HUDEP-2 (cell line): Measurements from ENCODE around the gene SELENOM.

ENCODE experiments used
- DNase-seq, 76 experiments: peaks; one replicate each; lab custom pipeline; 2025; ENCODE audit not compliant: unreplicated experiment in 76 of 76; lab: John Stamatoyannopoulos, UW

SELENOM gene

GRCh38 chr22:31107178-31107893 is at the start of gene SELENOM:
Gene SELENOM (minus strand): TSS chr22:31107568. CDS start chr22:31107505, 63 bp downstream.
- DNase-seq, result peak in 75 of 76 experiments; percentile 23 to 95 (median 88)

DNA sequence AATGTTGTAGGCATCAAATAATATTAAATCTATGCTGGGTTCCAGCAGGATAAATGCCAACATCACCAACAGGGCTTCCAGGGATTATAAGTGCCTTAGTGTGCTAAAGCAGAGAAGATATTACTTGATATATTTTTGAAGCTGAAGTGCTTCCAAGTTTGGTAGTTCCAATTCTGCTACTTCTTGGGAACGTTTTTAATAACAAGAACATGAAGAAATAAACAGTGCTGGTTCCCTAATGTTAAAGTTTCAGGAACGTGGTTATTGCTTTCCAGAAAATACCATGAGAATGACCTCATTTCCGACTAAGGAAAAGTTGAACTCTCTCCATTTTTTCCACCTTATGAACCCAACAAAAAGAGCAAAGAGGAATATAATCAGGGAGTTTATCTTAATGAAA is 48.1 kb upstream of the SELENOM start:
- no peak for DNase-seq

DNA sequence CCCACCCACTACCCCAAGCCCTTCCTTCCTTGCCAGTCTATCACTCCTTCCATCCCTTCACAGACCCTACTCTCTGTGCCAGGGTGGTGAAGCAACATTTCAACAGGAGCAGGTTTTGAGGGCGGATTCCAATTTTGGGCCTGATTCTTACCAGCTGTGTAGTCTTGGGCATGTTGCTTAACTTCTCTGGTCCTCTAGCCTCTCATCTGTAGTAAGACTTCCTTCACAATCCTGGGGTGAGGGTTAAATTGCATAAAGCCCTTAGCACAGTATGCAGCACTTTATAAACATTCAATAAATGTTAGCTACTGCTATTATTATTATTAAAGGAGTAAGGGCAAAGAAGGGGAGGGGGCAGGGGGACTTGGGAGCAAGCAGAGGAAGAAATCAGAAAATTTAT is 47.6 kb upstream of the SELENOM start:
- DNase-seq, result no peak

DNA sequence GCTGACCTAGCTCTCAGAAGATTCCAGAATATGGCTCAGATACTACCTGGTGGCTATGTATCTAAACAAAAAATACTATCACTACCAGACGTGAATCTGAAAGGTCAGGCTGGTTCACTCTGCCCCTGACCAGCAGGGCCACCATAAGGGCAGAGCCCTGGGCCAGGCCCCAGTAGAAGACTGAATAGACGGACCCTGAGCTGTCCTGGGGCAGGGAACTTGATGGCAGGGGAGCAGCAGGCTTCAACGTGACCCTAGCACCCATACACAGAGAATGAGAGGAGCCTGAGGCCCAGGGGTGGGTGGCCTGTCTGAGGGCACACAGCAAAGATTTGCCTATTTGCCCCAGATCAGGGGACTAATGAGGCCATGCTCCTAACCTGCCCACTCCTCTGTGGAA is 46.0 kb upstream of the SELENOM start:
- no peak for DNase-seq

DNA sequence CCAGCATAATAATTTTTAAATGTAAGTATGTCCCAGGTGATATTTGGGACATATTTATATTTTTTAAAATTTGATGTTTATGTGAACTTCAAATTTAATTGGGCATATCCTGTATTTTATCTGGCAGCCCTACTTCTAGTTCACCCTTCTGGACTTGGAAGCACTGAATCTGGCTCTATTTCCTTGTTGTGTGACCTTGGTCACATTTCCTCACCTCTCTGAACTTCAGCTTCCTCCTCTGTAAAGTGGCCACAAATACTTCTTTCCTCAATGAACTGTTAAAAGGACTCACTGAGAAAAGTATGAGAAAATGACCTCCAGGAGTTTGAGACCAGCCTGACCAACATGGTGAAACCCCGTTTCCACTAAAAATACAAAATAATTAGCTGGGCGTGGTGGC is 44.5 kb upstream of the SELENOM start:
- DNase-seq, result no peak

GRCh38 chr22:31150615-31151014 is 43.2 kb upstream of the SELENOM start:
- no peak for DNase-seq

- peak in 51 of 76 experiments; percentile 5 to 59 (median 31) for DNase-seq
Measured at GRCh38 chr22:31148953-31149627, 41.7 kb upstream of the SELENOM start.

DNA sequence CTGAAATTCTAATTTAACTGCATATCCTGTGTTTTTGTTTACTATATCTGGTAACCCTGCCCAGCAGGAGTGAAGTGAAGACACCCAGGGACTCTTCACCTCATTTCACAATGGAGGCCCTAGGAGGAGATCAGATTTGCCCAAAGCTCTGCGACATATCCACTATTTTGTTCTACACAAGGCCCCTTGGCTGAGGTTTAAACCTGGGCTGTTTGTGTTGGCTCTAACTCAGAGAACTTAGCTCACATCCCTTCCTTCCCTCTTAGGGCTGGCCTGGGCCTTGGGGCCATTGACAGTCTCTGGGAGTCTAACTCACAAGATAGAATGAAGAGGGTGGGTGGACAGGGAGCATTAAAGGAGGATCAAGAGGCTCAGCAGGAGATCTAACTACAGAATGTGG is 41.1 kb upstream of the SELENOM start:
- DNase-seq, result no peak

DNA sequence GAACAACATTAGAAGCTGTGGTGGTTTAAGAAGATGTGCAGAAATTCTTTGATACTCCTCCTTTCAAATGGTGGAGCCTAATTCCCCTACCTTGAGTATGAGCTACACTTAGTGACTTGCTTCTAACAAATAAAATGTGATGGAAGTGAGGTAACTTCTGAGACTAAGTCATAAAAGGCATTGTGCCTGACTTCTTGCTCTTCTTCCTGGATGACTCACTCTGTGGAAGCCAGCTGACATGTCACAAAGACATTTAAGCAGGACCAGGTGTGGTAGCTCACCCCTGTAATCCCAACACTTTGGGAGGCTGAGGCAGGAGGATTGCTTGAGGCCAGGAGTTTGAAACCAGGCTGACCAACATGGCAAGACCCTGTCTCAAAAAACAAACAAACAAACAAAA is 36.9 kb upstream of the SELENOM start:
- DNase-seq, result no peak

- no peak for DNase-seq
Measured at GRCh38 chr22:31143537-31143936, 36.2 kb upstream of the SELENOM start.

- DNase-seq, result no peak
Measured at GRCh38 chr22:31143038-31143437, 35.7 kb upstream of the SELENOM start.

GRCh38 chr22:31142285-31142684 is 34.9 kb upstream of the SELENOM start:
- no peak for DNase-seq

GRCh38 chr22:31141551-31141950 is 34.2 kb upstream of the SELENOM start:
- DNase-seq, result no peak

DNA sequence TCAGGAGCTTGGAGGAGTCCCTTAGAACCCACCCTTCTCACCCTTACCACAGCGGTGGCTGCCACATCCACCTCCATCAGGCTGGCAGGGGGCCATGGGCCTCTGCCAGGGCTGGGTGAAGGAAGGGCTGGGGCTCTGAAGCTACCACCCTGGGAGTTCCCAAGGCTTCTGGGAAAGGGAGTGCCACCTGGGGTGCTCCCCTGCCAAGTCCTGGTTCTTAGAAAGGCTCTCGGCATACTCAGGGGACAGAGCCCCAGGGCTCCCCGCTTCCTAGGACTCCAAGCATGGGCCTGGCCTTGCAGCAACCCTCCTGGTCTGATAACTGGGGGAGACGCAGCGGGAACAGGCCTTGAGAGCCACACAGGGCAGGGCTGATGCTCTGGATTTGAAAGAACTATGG is 33.4 kb upstream of the SELENOM start:
- peak in 11 of 76 experiments; percentile 3 to 32 (median 13) for DNase-seq

DNA sequence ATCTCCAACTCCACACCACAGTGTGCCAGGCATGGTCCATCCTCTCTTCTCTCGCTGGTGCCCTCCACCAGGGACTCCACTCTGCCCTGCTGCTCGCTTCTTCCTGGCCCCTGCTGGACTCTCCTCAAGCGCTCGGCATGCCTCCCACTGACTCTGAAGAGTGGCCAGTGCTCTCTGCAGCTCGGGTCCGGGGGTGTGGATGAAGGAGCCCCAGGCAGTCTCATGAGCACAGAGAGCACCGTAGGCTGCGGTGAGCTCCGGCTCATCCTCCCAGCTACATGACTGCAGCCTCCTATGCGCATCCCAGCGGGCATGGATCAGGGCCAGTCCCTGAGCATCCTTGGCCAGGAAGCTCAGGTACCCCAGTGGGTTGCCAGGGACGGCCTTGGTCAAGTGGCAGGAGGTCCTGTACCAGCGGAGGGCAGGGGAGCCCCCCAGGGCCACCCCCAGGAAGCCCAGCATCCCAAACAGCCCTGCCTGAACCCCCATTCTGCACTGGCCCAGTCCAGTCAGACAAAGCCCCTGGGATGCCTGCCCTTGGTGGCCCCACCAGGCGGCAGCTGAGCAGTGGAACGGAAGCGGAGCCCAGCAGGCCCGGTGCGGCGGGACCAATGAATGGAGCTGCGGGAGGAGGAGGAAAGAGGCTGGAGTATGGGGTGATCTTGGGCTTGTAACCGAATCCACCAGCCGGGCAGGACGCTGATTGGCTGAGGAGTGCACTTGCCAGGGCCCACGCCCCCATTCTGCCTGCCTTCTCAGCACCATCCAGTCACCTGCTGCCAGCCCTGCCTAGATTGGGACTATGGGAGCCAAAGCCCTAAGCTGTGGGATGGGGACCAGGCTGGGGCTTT is 32.7 kb upstream of the SELENOM start, which contains the start of gene PLA2G3:
TSS of gene PLA2G3 (minus strand) at position 643 of the 851 bp plus-strand sequence. CDS start at position 489, 154 bp downstream.
- DNase-seq, result peak in 2 of 76 experiments; percentile 12 to 25

- DNase-seq, result no peak
Measured at GRCh38 chr22:31139066-31139465, 31.7 kb upstream of the SELENOM start.

GRCh38 chr22:31138126-31138525 is 30.8 kb upstream of the SELENOM start:
- no peak for DNase-seq

DNA sequence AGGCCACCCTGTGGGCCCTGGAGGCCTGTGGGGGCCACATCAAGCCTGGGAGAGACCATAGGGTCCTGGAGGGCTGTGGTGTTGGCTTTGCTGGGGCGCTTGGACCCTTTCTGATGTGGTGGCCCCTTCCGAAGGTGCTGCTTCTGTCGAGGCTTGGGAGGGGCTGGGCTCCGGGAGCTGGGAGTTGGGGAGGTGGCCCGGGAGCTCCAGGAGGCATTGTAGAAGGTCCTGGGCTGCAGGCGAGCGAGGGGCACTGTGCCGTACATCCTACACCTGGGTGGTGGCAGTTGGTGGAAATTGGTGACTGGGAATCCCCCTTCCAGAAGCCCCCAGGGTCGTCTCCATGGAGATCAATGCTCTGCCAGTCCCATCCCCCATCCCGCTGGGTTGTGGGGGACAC is 30.4 kb upstream of the SELENOM start:
- DNase-seq, result no peak

DNA sequence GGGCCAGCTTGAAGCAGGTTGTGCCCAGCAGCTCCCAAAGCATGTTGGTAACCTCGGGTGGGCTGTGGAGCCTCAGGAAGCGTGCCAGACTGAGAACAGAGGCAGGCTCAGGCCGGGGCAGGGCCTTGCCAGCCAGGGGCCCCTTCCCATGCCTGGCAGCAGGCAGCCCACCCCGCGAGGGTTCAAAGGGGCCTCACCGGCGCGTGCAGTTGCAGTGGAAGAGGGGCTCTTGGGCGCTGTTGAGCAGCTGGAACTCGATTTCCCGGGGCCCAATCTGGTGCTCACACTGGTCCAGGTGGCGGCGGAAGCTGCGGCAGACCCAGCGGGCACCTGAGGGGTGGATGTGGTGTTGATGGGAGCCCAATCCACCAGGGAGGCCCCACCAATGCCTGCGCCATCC is 29.3 kb upstream of the SELENOM start:
- DNase-seq, result no peak

- DNase-seq, result no peak
Measured at GRCh38 chr22:31136155-31136554, 28.8 kb upstream of the SELENOM start.

- no peak for DNase-seq
Measured at GRCh38 chr22:31135706-31136105, 28.3 kb upstream of the SELENOM start.
